OCI-LY7 (cell line): ENCODE data around the gene DMRTB1. TPM values are rescaled to one million over a fixed set of nuclear protein-coding genes. Genes with fewer than 3 reads are reported as not detected.

Experiments used
- BruUV-seq: library from RNA; stranded (reverse); fragments of 400-500 nt; replicated peaks from 2 replicates; lab custom pipeline; 2021; lab: Mats Ljungman, UMichigan
- CTCF ChIA-PET: fragments of 300-600 bp; sonication (Branson Sonifier 250); formaldehyde crosslinking; loops from one replicate; lab custom pipeline; 2022; ENCODE audit warnings: antibody characterized with exemption; ENCODE audit not compliant: unreplicated experiment; lab: Charles Lee
- POLR2A ChIA-PET: fragments of 300-600 bp; sonication (Branson Sonifier 250); formaldehyde crosslinking; loops from one replicate; lab custom pipeline; 2022; ENCODE audit warnings: antibody characterized with exemption; lab: Charles Lee
- DNase-seq: peaks from one replicate; pipeline ENCODE4 v3.0.0-alpha.2; 2015; ENCODE audit warnings: low spot score
- H2AFZ ChIP-seq: fragments of 200-600 bp; sonication (generic), shearing (Covaris generic); 2 replicates; pipeline ENCODE4 v1.6.1; 2014; ENCODE audit warnings: mild to moderate bottlenecking, antibody characterized with exemption, low read length, moderate library complexity
- H3K27ac ChIP-seq: fragments of 200-600 bp; sonication (generic); 2 replicates; pipeline ENCODE4 v1.5.1; 2014; ENCODE audit warnings: mixed run types, low read depth, mild to moderate bottlenecking, moderate library complexity, low read length, inconsistent platforms; ENCODE audit not compliant: poor library complexity, severe bottlenecking
- H3K36me3 ChIP-seq: fragments of 200-600 bp; sonication (generic); 2 replicates; pipeline ENCODE4 v1.6.1; 2014; ENCODE audit warnings: mild to moderate bottlenecking, antibody characterized with exemption, low read length, moderate library complexity, mixed read lengths; ENCODE audit not compliant: insufficient read depth
- H3K4me1 ChIP-seq: fragments of 200-600 bp; sonication (generic); 2 replicates; pipeline ENCODE4 v1.5.1; 2014; ENCODE audit warnings: mild to moderate bottlenecking, low read length; ENCODE audit not compliant: insufficient read depth, poor library complexity, severe bottlenecking
- H3K4me2 ChIP-seq: fragments of 200-600 bp; sonication (generic); 2 replicates; pipeline ENCODE4 v1.6.1; 2014; ENCODE audit warnings: mild to moderate bottlenecking, low read length
- H3K4me3 ChIP-seq: fragments of 200-600 bp; sonication (generic); 2 replicates; pipeline ENCODE4 v1.5.1; 2014; ENCODE audit warnings: mild to moderate bottlenecking, low read depth, low read length; ENCODE audit not compliant: poor library complexity, severe bottlenecking
- H3K79me2 ChIP-seq: fragments of 200-600 bp; sonication (generic); 2 replicates; pipeline ENCODE4 v1.6.1; 2016; ENCODE audit warnings: low read depth, mild to moderate bottlenecking, low read length, moderate library complexity, mixed read lengths; ENCODE audit not compliant: insufficient read depth
- H3K9me2 ChIP-seq: fragments of 200-600 bp; sonication (generic); 2 replicates; pipeline ENCODE4 v1.6.1; 2016; ENCODE audit warnings: mild to moderate bottlenecking, low read length, mixed read lengths; ENCODE audit not compliant: insufficient read depth
- H3K9me3 ChIP-seq: fragments of 200-600 bp; sonication (generic); 2 replicates; pipeline ENCODE4 v1.6.1; 2014; ENCODE audit warnings: mild to moderate bottlenecking, mixed run types, low read length, mixed read lengths
- H4K20me1 ChIP-seq: fragments of 200-600 bp; sonication (generic); 2 replicates; pipeline ENCODE4 v1.6.1; 2014; ENCODE audit warnings: mild to moderate bottlenecking, antibody characterized with exemption, low read length, moderate library complexity, mixed read lengths; ENCODE audit not compliant: insufficient read depth
- EZH2phosphoT487 ChIP-seq: fragments of 200-600 bp; sonication (generic); IDR thresholded peaks from 2 replicates; pipeline ENCODE4 v1.6.1; 2018; ENCODE audit warnings: low read depth, borderline replicate concordance, mild to moderate bottlenecking, mixed run types, antibody characterized with exemption, low read length, moderate library complexity, mixed read lengths
- intact Hi-C: fragments of 100-400 bp; cut with micrococcal nuclease; formaldehyde crosslinking; loops from one replicate; pipeline ENCODE4 v1.10.0; 2022; ENCODE audit not compliant: unreplicated experiment
- total RNA-seq, 2 experiments: library from RNA; depleted of rRNA in 1 of 2; stranded (reverse); fragments of >200 nt in 1 of 2; shearing (Covaris generic) in 1 of 2; gene quantifications; 2 replicates each; pipeline ENCODE4 v1.2.3, GENCODE V29; 2014 to 2022
- TF ChIP-seq, protein P1 (sequence below): fragments of 200-600 bp; sonication (generic); conservative IDR thresholded peaks from 2 replicates; pipeline ENCODE4 v1.5.1; 2014; ENCODE audit warnings: mild to moderate bottlenecking, antibody characterized with exemption, low read length, moderate library complexity, mixed read lengths

The DMRTB1 gene
- total RNA-seq, 2 experiments from 2014 or later, result not detected

DNA sequence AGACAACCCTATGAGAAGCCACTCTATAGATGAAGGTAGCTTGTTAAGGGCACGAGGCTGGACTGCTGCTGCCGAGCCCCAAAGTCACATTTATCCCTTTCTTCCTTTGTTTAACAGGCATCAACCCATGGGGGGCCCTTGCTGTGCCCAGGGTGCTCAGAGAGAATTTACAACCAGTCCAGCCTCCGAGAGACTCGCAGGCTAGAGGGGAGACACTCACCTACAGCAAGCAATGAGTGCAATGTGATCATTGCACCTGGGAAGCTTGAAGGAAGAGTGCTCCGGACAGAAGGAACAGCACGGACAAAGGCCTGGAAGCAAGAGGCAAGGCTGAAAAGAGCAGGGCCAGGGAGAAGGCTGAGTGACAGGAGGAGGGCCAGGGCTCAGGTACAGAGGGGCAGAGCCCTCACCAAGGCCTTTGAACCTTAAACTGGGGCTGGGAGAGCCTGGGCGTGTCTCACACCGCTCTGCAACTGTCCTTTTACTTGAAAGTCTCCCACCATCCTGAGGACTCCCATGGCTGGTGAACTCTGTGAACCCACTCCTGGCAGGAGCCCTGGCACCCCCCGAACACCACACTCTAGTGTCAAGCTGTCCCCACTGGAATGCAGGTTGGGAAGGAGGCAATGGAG lies 27.3 kb downstream of the DMRTB1 start:
- intact Hi-C loops, result no loop called here
- POLR2A ChIA-PET, result no interaction called here
- no peaks in the 10 kb centered on the region for H4K20me1 ChIP-seq

DNA sequence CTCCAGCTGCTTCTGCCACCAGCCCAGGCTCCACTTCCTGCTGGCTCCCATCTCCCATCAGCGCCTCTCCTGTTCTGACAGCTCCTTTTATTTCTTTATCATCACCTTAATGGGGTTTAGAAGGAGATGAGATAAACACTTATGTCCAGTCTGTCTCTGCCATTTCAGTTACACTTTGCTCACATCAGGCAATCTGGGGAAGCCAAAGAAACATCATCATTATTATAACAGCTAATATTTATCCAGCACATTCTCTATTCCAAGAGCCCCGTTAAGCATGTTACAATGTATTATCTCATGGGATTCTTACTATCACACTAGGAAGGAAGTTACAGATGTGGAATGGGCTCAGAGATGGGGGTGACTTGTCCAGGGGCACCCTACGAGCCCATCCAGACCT lies 31.2 kb downstream of the DMRTB1 start:
- no peak overlapping the region for H2AFZ ChIP-seq
- H3K9me3 ChIP-seq, result no peaks in the 10 kb centered on the region
- no peaks in the 10 kb centered on the region for H3K4me1 ChIP-seq
- intact Hi-C loops, result no loop called here
- no peaks in the 10 kb centered on the region for H3K9me2 ChIP-seq
- TF ChIP-seq EZH2phosphoT487, result no peak
- TF ChIP-seq, protein P1, sequence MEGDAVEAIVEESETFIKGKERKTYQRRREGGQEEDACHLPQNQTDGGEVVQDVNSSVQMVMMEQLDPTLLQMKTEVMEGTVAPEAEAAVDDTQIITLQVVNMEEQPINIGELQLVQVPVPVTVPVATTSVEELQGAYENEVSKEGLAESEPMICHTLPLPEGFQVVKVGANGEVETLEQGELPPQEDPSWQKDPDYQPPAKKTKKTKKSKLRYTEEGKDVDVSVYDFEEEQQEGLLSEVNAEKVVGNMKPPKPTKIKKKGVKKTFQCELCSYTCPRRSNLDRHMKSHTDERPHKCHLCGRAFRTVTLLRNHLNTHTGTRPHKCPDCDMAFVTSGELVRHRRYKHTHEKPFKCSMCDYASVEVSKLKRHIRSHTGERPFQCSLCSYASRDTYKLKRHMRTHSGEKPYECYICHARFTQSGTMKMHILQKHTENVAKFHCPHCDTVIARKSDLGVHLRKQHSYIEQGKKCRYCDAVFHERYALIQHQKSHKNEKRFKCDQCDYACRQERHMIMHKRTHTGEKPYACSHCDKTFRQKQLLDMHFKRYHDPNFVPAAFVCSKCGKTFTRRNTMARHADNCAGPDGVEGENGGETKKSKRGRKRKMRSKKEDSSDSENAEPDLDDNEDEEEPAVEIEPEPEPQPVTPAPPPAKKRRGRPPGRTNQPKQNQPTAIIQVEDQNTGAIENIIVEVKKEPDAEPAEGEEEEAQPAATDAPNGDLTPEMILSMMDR, result no peak
- no peak overlapping the region for H3K4me2 ChIP-seq
- H3K27ac ChIP-seq, result no peak overlapping the region
- no peaks in the 10 kb centered on the region for H3K79me2 ChIP-seq
- BruUV-seq, result no TSS peak
- no peaks in the 10 kb centered on the region for H4K20me1 ChIP-seq
- H3K36me3 ChIP-seq, result no peaks in the 10 kb centered on the region
- H3K4me3 ChIP-seq, result no peak overlapping the region
- POLR2A ChIA-PET, result interaction anchor here (0.7 kb wide), 1 partner anchor 388 kb away, joined by 3 read pairs; no protein-coding TSS in a partner anchor
- CTCF ChIA-PET, result no interaction called here
- DNase-seq, result no peak

More for the DNA sequence above, 27.3 kb downstream of the DMRTB1 start:
- Histone ChIP-seq H3K36me3 (no peaks in the 10 kb centered on the region), H3K27ac (no peak overlapping the region), H3K4me1 (no peaks in the 10 kb centered on the region), H3K9me2 (no peaks in the 10 kb centered on the region), H3K79me2 (no peaks in the 10 kb centered on the region), H3K9me3 (no peaks in the 10 kb centered on the region), H2AFZ (no peak overlapping the region), H3K4me2 (no peak overlapping the region), H3K4me3 (no peak overlapping the region)
- TF ChIP-seq, protein P1, result no peak
- TF ChIP-seq EZH2phosphoT487, result no peak
- BruUV-seq, result no TSS peak
- CTCF ChIA-PET, result no interaction called here
- DNase-seq, result no peak

DNA sequence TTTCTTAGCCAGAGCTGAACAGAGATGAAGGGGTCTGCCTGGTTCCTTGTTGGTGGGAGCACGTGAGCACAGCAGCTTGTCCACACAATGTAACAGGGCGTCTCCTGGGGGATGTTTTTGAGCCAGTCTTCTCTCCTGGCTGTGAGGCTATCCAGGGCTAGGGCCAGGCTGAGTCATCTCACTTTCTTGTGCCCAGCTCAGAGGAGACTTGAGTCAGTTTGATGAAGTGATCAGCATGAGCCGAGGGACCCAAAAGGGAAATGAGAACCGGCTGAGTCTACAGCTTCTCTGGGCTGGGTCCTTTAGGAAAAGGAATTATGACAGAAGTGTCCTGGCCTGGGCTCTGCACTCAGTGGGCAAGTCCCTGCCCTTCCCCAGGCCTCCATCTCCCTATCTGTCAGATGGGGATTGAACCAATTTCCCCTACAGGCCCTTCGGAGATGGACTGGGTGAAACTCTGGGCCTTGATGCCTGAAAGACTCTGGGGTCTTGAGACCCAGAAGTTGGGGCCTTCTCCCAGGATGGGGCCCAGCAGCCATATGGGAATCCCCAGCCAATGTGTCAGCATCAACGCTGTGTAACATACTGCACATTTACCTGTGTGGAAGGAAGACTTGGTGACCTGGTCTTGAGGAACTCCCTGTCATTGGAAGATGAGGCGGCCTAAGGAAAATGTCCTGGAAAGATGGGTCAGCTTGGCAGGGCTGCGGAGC lies 36.6 kb downstream of the DMRTB1 start:
- intact Hi-C loops, result no loop called here
- ChIA-PET POLR2A (no interaction called here), CTCF (no interaction called here)
- DNase-seq, result no peak
- BruUV-seq, result no TSS peak
- Histone ChIP-seq H4K20me1 (no peaks in the 10 kb centered on the region), H3K4me2 (no peak overlapping the region), H3K4me3 (no peak overlapping the region), H3K36me3 (no peaks in the 10 kb centered on the region), H3K4me1 (no peaks in the 10 kb centered on the region), H3K79me2 (no peaks in the 10 kb centered on the region), H2AFZ (no peak overlapping the region), H3K9me2 (no peaks in the 10 kb centered on the region), H3K27ac (no peak overlapping the region), H3K9me3 (no peaks in the 10 kb centered on the region)
- TF ChIP-seq, protein P1, result no peak
- TF ChIP-seq EZH2phosphoT487, result no peak
